GM12891 (cell line): ENCODE results near the gene NBPF11.

ENCODE experiments used
- POLR2A ChIP-seq: IDR thresholded peaks from 2 replicates; pipeline ENCODE4 v1.6.1; 2011; ENCODE audit warnings: low read depth, low read length, control low read depth
- POLR2AphosphoS5 ChIP-seq: IDR thresholded peaks from 2 replicates; pipeline ENCODE4 v1.6.1; 2011; ENCODE audit warnings: low read depth, low read length, control low read depth
- POU2F2 ChIP-seq: IDR thresholded peaks from 2 replicates; pipeline ENCODE4 v1.6.1; 2011; ENCODE audit warnings: low read depth, mild to moderate bottlenecking, control low read depth, low read length, moderate library complexity
- TAF1 ChIP-seq: IDR thresholded peaks from 2 replicates; pipeline ENCODE4 v1.6.1; 2011; ENCODE audit warnings: low read depth, low read length, control low read depth

DNA sequence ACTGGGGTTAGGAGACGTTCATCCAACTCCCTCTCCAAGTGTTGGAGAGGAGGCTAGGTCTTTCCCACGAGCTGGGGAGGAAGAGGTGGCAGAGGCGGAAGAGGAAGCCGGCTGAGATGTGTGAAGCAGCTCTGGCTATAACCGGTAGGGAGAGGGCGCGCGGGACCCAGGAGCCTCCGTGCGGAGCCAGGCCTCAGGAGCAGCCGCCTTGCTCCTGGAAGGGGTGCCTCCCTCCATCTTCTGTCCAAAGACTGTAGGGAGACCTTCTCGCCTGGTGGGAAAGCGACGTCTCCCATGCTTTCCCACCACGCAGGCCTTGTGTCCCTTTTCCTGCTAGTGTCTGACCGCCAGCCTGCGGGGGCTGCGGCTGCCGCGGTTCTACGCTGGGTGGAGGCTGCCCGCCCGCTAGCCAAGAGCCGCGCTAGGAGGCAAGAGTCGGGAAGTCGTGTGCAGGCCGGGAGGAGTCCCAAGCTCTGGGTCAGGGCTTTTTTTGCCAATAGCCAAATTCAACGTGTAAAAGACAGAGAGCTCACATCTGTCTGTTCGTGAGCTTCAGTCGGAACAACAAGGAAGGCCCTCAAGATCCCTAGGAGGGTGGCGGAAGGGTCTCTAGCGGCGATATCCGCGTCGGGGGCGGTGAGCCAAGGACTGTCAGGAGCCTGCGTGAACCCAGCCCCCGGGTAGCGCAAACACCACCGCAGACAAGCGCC lies 8.4 kb upstream of the NBPF11 start:
- TF ChIP-seq TAF1 (no peak), POLR2AphosphoS5 (no peak), POLR2A (no peak), POU2F2 (no peak)
